ENCODE results near the gene ZBTB12.

Gene ZBTB12

DNA sequence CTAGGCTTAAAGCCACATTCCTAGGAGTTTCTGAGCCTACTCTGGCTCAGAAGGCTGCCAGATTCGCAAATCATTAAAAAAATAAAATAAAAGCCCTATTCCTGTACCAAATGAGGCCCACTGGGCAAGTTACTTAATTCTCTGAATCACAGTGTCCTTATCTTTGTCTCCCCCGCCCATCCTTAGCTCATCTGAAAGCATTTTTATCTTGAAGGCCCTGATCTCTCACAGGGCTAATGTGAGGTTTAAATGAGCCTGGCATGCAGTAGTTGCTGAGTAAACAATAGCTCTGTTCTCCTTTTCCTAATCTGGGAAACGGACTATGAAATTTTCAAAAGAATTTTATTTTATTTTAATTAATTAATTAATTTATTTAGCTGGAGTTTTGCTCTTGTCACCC is 2.1 kb upstream of the ZBTB12 start:
- no peak for DNase-seq (ENCODE audit: low read depth)
- in situ Hi-C loops (cut with HindIII; ENCODE audit: low sequenced_read_pairs) = no loop called here
- no peak overlapping the region for H3K4me3 ChIP-seq (ENCODE audit: low read depth, low read length)
- no peak for TF ChIP-seq CTCF (IDR thresholded peaks at IDR 0.05; ENCODE audit: low read depth, low read length, missing control alignments)

DNA sequence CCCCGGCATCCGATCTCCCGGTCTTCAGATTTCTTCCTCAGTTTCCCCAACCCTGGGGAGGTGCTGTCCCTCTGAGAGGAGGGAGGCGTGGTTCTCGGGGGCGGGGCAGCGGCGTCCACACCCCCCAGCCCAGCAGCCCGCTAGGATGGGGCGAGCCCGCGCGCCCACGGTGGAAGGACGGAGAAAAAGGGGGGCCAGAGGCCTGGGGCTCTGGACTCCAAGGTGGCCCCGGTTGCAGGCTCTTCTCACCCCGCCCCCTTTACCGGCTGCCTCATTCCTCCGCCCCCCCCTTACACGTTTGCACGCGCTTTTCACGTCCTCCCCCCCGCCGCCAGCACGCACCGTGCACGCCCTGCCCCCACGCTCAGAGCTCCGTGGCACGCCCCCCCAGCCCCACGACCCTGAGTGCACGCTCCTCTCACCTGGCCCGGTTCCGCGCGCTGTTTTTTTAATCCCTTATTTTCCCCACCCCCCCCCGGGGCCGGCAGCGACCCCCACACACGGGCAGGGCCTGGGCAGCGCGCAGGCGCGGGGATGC is 402 bp downstream of the ZBTB12 start:
- TF ChIP-seq CTCF (IDR thresholded peaks at IDR 0.05; ENCODE audit: low read depth, low read length, missing control alignments) = no peak
- no peak for DNase-seq (ENCODE audit: low read depth)
- peak overlapping the region; percentile 52 for H3K4me3 ChIP-seq (ENCODE audit: low read depth, low read length)
- in situ Hi-C loops (cut with HindIII; ENCODE audit: low sequenced_read_pairs) = no loop called here

DNA sequence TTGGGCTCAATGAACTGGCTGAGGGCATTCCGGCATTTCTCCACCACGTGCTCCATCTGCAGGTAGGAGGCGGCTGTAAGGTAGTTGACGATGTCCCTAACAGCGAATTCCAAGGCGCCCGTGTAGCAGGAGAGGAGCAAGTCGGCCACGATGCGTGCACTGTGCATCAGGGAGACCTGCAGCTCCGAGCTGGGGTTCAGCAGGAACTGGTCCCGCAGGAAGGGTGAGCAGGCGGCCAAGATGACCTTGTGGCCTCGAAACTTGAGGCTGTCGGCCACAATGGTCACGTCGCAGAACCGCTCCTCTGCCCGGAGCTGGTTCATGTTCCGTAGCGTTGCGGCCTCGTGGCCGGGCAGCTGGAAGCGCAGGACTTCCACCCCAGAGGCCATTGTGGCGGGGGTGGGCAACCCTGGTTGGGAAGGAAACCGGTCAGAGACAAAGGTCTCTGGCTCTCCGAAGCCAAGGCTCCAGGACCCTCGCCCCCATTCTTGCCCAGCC is 920 bp downstream of the ZBTB12 start:
- no peak for TF ChIP-seq CTCF (IDR thresholded peaks at IDR 0.05; ENCODE audit: low read depth, low read length, missing control alignments)
- no peak for DNase-seq (ENCODE audit: low read depth)
- peak overlapping the region; percentile 52 for H3K4me3 ChIP-seq (ENCODE audit: low read depth, low read length)
- in situ Hi-C loops (cut with HindIII; ENCODE audit: low sequenced_read_pairs) = no loop called here

DNA sequence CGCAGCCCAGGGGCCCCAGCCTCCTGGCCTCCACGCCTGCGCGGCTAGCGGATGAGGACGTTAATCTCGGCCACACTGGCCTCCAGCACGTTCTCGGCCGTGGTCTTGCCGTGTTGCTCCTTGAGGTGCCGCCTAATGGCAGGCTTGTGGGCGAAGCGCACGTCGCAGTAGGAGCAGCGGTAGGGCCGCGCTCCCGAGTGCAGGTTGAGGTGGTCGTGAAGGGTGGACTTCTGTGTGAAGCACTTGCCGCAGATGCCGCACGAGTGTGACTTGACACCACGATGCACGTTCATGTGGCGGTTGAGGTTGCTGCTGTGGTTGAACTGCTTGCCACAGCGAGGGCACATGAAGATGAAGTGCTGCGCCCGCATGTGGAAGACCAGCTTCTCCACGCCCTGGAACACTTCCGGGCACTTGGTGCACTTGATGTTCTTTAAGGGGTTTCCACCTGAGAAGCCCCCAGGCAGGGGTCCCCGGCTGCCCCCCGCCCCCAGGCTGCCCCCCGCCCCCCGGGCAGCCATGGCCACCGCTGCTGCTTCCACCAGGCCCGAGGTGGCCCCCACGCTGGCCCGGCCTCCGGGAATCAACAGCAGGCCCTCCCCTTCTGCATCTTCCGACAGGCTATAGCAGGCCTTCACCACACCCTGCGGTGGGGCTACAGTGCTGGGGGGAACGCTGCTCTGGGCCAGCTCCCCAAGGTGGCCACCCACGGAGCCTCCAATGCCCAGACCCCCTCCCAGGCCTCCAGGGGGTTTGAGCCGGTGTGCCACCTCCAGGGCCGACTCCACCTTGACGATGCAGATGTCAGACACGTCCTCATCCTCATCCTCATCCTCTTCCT is 1.8 kb downstream of the ZBTB12 start:
- no peak for DNase-seq (ENCODE audit: low read depth)
- in situ Hi-C loops (cut with HindIII; ENCODE audit: low sequenced_read_pairs) = no loop called here
- no peak for TF ChIP-seq CTCF (IDR thresholded peaks at IDR 0.05; ENCODE audit: low read depth, low read length, missing control alignments)
- H3K4me3 ChIP-seq (ENCODE audit: low read depth, low read length) = no peak overlapping the region

- in situ Hi-C loops (cut with HindIII; ENCODE audit: low sequenced_read_pairs) = no loop called here
- DNase-seq (ENCODE audit: low read depth) = no peak
- H3K4me3 ChIP-seq (ENCODE audit: low read depth, low read length) = no peak overlapping the region
- TF ChIP-seq CTCF (IDR thresholded peaks at IDR 0.05; ENCODE audit: low read depth, low read length, missing control alignments) = no peak
Measured at GRCh38 chr6:31899215-31899614, 2.7 kb downstream of the ZBTB12 start.

DNA sequence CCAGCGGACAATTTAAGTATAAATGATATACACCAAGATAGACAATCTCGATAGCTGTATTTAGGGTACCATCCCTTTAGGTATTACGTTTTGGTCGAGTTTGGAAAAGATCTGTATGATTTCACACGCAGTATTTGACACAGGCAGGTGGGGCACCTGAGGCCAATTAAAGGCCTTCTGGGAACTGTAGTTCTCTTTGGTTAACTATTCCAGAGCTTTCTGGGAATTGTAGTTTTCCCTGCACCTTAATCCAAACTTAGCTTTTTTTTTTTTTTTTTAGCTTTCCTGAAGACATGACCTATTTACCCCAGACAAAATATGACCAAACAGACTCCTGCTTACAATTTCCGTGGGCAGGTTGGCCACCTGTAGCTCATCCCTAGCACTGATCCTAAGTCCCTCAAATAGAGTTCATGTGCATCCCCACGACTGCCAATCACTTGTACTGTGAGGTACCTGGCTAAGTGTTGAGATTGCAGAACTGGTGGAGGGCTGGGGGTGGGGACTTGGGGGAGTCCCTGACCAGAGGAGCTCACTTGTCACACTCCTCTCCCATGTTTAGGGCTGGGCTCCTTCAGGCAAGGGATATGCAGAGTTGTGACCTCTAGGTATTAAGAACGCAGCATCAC is 3.4 kb downstream of the ZBTB12 start:
- DNase-seq (ENCODE audit: low read depth) = no peak
- TF ChIP-seq CTCF (IDR thresholded peaks at IDR 0.05; ENCODE audit: low read depth, low read length, missing control alignments) = no peak
- peak overlapping the region; percentile 92 for H3K4me3 ChIP-seq (ENCODE audit: low read depth, low read length)
- in situ Hi-C loops (cut with HindIII; ENCODE audit: low sequenced_read_pairs) = no loop called here
